NCI-H2081 (cell line): ENCODE data around the gene DESI2.
"Not testable (repeated sequence)": the region's sequence is repeated elsewhere in the genome, so short reads cannot be mapped to it uniquely, and the experiment has no call there.

Experiments
- DNase-seq, 2 experiments: peaks; one replicate each; lab custom pipeline; 2025; lab: John Stamatoyannopoulos, UW

Gene DESI2

DNA sequence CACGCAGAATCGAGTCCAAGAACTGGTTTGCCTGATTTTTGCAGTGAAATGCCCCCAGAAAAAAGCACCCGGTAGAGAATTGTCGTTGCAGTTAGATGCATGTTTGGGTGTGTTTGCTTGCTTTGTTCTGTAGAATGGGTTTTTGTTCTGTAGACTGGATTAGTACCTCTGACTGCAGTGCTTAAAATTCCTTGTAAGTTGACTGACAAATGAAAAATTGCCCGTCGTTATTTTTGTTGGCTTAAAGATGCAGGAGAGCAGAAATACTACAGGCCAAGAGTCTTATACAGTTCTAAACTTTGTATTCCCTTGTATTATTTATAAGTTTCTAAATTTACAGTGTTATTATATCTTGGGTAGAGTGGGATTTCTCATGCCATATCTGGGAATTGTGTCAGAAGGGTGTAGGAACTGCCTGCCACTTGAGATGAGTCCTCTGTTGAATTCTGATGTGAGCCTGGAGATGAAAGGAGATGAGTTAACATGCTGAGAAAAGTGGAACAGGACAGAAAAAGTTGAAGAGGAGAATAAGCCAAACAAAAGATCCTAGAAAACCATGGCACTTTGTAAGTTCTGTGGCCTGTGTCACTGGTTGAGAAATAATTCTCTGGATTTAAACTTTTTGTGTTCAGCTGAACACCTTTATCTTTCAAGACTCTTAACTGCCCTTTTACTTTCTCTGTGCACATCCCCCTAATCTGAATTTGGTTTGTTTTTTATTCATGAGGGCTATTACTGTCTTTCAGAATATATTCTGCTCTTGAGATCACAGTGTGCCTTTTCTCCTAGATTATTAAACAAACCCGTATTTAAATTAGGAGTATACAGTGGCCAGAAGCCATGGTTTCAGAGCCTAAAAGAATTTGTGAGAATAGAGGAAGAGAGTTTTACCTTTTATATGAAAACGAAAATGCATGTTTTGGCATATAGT lies 1.4 kb downstream of the DESI2 start:
- DNase-seq: no peak

GRCh38 chr1:244655186-244655585 lies 2.3 kb downstream of the DESI2 start:
- no peak for DNase-seq

DNA sequence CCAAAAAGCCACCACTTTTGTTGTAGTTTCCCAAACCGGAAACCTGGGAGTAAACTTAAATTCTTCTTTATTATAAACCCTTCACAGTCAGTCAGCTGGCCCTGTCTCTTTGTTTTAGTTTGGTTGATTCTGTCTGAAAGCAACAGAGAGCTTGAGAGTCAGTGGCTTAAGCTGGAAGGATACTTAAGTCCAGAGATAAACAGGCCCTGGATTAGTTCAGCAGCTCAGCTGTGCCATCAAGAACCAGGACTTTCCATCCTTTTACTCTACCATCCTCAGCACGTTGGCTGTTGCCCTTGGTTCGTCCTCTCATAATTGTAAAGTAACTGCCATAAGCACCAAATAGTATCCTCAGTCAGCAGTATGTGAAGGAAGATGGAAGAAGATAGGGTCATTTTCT lies 4.5 kb downstream of the DESI2 start:
- DNase-seq: no peak

DNA sequence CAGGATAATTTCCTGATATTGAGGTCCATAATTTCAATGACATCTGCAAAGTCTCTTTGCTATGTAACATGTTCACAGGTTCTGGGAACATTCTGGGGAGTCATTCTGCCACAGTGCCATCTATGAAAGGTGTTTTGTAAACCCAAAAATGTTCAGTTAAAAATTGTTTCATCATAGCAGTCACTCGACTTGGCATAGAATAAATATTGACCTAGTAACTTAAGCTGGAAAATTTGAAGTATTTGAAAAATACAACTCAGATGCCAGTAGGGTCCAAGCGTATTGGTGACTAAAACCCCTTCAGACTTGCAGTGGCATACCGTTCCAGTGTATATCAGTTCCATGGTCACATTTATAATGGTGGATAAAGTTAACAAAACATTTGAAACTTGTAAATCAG lies 6.8 kb downstream of the DESI2 start:
- no peak for DNase-seq

- no peak for DNase-seq
These were observed 7.7 kb downstream of the DESI2 start for GRCh38 chr1:244660595-244660994.

DNA sequence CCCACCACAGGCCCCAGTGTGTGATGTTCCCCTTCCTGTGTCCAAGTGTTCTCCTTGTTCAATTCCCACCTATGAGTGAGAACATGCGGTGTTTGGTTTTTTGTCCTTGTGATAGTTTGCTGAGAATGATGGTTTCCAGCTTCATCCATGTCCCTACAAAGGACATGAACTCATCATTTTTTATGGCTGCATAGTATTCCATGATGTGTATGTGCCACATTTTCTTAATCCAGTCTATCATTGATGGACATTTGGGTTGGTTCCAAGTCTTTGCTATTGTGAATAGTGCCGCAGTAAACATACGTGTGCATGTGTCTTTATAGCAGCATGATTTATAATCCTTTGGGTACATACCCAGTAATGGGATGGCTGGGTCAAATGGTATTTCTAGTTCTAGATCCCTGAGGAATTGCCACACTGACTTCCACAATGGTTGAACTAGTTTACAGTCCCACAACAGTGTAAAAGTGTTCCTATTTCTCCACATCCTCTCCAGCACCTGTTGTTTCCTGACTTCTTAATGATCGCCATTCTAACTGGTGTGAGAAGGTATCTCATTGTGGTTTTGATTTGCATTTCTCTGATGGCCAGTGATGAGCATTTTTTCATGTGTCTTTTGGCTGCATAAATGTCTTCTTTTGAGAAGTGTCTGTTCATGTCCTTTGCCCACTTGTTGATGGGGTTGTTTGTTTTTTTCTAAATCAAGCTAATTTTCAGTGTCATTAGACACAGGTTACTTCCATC lies 8.8 kb downstream of the DESI2 start:
- DNase-seq: not testable (repeated sequence)

DNA sequence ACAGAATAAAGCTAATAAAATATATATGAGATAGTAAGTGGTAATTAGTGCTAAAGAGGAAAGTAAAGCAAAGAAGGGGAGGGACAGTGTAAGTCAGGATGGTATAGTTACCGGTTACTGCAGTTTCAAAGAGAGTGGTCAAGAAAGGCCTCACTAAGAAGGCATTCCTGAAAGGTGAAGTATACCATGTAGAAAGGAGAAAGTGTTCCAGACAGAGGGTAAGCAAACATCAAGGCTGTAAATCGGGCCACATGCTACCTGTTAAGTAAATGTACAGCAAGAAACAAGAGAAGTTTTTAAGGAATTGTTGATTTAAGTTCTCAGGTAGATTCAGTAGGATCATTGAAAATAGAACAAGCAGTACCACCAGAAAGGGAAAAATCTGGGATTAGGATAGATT lies 9.7 kb downstream of the DESI2 start:
- DNase-seq: no peak

GRCh38 chr1:244664353-244664752 lies 11.4 kb downstream of the DESI2 start:
- DNase-seq: no peak

GRCh38 chr1:244665771-244666217 lies 12.9 kb downstream of the DESI2 start:
- no peak for DNase-seq

DNA sequence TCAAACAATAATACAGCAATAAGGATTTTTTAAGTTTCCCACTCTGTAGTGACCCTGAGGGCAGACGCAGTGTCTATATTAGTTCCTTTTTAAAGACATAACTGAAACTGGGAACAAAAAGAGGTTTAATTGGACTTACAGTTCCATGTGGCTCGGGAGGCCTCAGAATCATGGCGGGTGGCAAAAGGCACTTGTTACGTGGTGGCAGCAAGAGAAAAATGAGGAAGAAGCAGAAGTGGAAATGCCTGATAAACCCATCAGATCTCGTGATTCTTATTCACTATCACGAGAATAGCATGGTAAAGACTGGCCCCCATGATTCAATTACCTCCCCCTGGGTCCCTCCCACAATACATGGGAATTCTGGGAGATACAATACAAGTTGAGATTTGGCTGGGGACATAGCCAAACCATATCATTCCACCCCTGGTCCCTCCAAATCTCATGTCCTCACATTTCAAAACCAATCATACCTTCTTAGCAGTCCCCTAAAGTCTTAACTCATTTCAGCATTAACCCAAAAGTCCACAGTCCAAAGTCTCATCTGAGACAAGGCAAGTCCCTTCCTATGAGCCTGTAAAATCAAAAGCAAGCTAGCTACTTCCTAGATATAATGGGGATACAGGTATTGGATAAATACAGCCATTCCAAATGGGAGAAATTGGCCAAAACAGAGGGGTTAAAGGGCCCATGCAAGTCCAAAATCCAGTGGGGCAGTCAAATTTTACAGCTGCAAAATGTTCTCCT lies 13.9 kb downstream of the DESI2 start:
- not testable (repeated sequence) for DNase-seq

DNA sequence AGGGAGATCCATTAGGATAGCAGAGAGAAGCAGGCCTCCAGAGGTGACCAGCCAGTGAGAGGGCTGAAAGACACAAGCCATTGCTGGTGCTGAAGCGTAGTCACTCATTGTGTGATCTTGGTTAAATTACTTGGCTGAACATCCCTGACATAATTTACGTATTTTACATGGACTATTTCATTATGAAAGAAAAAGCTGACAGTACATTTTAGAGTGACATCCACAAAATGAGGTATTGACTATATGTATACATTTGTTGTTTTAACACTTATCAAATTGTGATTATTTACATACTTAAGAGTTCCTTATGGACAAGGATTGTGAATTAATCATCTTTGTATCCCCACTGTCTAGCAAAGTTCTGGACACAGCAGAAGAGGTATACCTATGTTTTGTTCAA lies 14.9 kb downstream of the DESI2 start:
- DNase-seq: no peak

GRCh38 chr1:244672946-244673682 lies 20.2 kb downstream of the DESI2 start:
- DNase-seq: no peak

- DNase-seq: no peak
These were observed 21.5 kb downstream of the DESI2 start for GRCh38 chr1:244674446-244674845.

GRCh38 chr1:244675167-244675566 lies 22.2 kb downstream of the DESI2 start:
- DNase-seq: no peak

DNA sequence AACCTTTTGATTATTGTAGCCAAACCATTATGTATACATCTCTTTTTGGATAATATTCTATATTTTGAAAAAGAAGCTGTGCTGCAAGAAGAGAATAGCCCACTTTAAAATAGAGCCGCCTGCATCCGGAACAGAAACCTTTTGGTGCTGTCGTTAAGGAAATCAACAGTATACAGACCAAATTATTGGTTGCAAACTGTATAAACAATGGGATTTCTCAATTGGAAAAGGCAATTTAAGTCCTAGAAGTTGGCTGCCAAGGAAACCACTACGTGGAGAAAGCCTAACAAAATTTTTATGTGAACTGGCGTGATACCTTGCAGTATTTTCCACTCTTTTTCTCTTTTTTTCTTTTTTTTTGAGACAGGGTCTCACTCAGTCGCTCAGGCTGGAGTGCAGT lies 25.8 kb downstream of the DESI2 start:
- peak; percentile 9 to 47 for DNase-seq

DNA sequence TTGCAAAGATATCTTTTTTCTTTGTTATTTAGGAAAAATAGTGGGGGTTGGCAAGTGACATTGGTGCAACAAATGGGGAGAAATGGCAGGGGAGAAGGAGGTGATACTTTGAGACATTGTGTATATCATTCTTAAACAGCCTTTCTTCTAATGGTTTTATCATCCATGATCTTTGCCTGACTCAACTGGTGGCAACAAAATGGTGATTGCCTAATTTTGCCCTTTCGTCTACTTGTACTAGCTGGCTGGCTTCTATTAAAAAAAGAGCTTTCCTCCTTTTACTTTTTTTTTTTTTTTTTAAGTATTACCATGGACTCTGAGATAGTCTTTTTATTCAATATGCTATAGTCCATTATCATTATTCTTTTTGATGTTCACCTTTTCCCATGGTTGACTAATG lies 27.7 kb downstream of the DESI2 start:
- DNase-seq: no peak

GRCh38 chr1:244682087-244682486 lies 29.2 kb downstream of the DESI2 start:
- DNase-seq: not testable (repeated sequence)

GRCh38 chr1:244695937-244696336 lies 43.0 kb downstream of the DESI2 start:
- no peak for DNase-seq

- no peak for DNase-seq
These were observed 46.8 kb downstream of the DESI2 start for GRCh38 chr1:244699741-244700140.

GRCh38 chr1:244700808-244701207 lies 47.9 kb downstream of the DESI2 start:
- no peak for DNase-seq

DNA sequence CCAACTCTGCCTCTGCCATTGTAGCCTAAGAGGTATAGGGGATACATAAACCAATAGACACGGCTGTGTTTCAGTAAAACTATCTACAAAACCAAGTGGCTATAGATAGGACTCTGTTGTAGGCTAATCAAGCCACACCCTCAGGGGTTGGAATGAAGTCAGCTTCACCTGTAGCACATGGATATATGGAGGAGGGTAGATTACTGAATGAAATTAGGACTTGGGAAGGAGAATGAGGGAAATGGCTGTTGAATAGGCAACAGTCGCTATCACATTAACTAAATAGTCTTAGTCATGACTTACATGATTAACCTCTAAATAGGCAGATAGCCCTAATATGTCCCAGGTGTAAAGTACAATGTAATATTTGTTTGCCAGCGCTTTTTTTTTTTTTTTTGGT lies 49.7 kb downstream of the DESI2 start:
- no peak for DNase-seq

- no peak for DNase-seq
These were observed 51.2 kb downstream of the DESI2 start for GRCh38 chr1:244704107-244704506.
